Activated B cell treated with CpG ODN at 0.5 μM for 24 hours (primary cell): Measurements from ENCODE around the gene TMED3. TPM values are rescaled to one million over a fixed set of nuclear protein-coding genes. Genes with fewer than 3 reads are reported as not detected.

Source experiments
- ATAC-seq: fragments of 200-7000 bp; cut with Tn5 transposase; one replicate; pipeline ENCODE4 v1.10.0; 2021; ENCODE audit warnings: low read depth, mild to moderate bottlenecking, moderate library complexity
- CTCF ChIA-PET: fragments of 350-600 bp; sonication (Branson Sonifier 250); formaldehyde crosslinking; loops from one replicate; lab custom pipeline; 2021; ENCODE audit warnings: antibody characterized with exemption; lab: Charles Lee
- POLR2A ChIA-PET: fragments of 350-600 bp; sonication (Branson Sonifier 250); formaldehyde crosslinking; loops from one replicate; lab custom pipeline; 2021; ENCODE audit warnings: antibody characterized with exemption; lab: Charles Lee
- DNase-seq: peaks from one replicate; pipeline ENCODE4 v3.0.0; 2022
- H3K27ac Mint-ChIP-seq: one replicate; pipeline ENCODE4 v1.8.0; 2020; ENCODE audit warnings: mixed read lengths
- H3K27me3 Mint-ChIP-seq: one replicate; pipeline ENCODE4 v1.8.0; 2021; ENCODE audit warnings: mixed read lengths
- H3K36me3 Mint-ChIP-seq: one replicate; pipeline ENCODE4 v1.8.0; 2021; ENCODE audit warnings: low read depth, mixed read lengths
- H3K4me1 Mint-ChIP-seq: one replicate; pipeline ENCODE4 v1.8.0; 2021; ENCODE audit warnings: mixed read lengths
- H3K4me3 Mint-ChIP-seq: one replicate; pipeline ENCODE4 v1.8.0; 2020; ENCODE audit warnings: mild to moderate bottlenecking, mixed read lengths
- H3K9me3 Mint-ChIP-seq: one replicate; pipeline ENCODE4 v1.8.0; 2020; ENCODE audit warnings: mixed read lengths
- intact Hi-C: fragments of 100-400 bp; cut with micrococcal nuclease; formaldehyde crosslinking; loops from one replicate; pipeline ENCODE4 v1.15.1; 2024
- total RNA-seq: library from RNA; stranded (reverse); gene quantifications from 2 replicates; pipeline ENCODE4 v1.2.3, GENCODE V29; 2022
- TF ChIP-seq, protein P1 (sequence below): fragments of 200-600 bp; IDR thresholded peaks from one replicate; pipeline ENCODE4 v1.8.0; 2022; ENCODE audit warnings: antibody characterized with exemption, mild to moderate bottlenecking

TMED3 gene
- total RNA-seq, 1 donor from 2014 or later, result 25.0 TPM

DNA sequence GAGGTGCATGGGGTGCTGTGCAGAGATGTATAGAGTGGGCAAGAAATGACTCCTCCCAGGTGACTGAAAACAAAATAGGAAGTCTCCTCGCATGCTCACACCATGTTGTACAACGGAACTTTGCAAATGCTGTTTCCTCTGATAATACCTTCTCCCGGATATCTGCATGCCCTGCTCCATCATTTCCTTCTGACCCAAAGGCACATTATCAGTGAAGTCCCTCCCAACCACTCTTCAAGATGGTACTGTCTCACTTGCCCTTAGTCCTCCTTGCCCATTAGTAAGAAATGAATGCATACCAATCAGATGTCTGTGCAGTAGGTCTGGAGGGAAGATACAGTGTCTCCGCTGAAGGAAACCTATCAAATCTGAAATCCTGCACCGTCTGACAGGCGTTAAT, 12.0 kb downstream of the TMED3 start:
- ATAC-seq, result no peak
- intact Hi-C loops, result no loop called here
- POLR2A ChIA-PET, result no interaction called here
- H3K36me3 Mint-ChIP-seq, result peaks cover 84% of the 10 kb centered on the region
- no peaks in the 10 kb centered on the region for H3K9me3 Mint-ChIP-seq
- H3K27ac Mint-ChIP-seq, result no peak overlapping the region
- H3K4me1 Mint-ChIP-seq, result no peaks in the 10 kb centered on the region
- DNase-seq, result no peak
- no peaks in the 10 kb centered on the region for H3K27me3 Mint-ChIP-seq
- TF ChIP-seq, protein P1, sequence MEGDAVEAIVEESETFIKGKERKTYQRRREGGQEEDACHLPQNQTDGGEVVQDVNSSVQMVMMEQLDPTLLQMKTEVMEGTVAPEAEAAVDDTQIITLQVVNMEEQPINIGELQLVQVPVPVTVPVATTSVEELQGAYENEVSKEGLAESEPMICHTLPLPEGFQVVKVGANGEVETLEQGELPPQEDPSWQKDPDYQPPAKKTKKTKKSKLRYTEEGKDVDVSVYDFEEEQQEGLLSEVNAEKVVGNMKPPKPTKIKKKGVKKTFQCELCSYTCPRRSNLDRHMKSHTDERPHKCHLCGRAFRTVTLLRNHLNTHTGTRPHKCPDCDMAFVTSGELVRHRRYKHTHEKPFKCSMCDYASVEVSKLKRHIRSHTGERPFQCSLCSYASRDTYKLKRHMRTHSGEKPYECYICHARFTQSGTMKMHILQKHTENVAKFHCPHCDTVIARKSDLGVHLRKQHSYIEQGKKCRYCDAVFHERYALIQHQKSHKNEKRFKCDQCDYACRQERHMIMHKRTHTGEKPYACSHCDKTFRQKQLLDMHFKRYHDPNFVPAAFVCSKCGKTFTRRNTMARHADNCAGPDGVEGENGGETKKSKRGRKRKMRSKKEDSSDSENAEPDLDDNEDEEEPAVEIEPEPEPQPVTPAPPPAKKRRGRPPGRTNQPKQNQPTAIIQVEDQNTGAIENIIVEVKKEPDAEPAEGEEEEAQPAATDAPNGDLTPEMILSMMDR, result no peak
- no peak overlapping the region for H3K4me3 Mint-ChIP-seq
- CTCF ChIA-PET, result no interaction called here

DNA sequence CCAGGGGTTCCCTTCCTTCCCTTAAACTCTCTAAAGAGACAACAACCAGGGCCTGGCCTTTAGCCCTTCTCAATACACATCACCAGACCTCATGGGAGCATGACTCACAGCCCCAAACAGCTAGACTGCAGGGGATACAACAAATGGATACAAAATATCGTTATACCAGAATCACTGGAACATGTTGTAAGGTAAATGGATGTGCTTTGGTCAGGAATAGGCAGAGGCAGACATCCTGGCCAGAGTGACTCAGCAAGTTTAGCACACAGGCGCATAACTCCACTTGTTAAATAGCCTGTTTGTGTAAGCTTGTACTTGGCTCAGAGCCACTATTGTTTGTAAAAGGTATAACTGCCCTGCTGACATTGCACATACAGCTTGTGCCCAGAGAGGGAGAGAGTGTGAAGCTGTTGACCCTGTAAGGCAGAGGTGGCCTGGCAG, 18.3 kb downstream of the TMED3 start:
- no peaks in the 10 kb centered on the region for H3K4me1 Mint-ChIP-seq
- ATAC-seq, result no peak
- no peak for DNase-seq
- H3K36me3 Mint-ChIP-seq, result peaks cover 40% of the 10 kb centered on the region
- intact Hi-C loops, result no loop called here
- H3K27me3 Mint-ChIP-seq, result no peaks in the 10 kb centered on the region
- ChIA-PET CTCF (no interaction called here), POLR2A (no interaction called here)
- TF ChIP-seq, protein P1, result no peak
- no peak overlapping the region for H3K27ac Mint-ChIP-seq
- H3K9me3 Mint-ChIP-seq, result no peaks in the 10 kb centered on the region
- H3K4me3 Mint-ChIP-seq, result no peak overlapping the region

DNA sequence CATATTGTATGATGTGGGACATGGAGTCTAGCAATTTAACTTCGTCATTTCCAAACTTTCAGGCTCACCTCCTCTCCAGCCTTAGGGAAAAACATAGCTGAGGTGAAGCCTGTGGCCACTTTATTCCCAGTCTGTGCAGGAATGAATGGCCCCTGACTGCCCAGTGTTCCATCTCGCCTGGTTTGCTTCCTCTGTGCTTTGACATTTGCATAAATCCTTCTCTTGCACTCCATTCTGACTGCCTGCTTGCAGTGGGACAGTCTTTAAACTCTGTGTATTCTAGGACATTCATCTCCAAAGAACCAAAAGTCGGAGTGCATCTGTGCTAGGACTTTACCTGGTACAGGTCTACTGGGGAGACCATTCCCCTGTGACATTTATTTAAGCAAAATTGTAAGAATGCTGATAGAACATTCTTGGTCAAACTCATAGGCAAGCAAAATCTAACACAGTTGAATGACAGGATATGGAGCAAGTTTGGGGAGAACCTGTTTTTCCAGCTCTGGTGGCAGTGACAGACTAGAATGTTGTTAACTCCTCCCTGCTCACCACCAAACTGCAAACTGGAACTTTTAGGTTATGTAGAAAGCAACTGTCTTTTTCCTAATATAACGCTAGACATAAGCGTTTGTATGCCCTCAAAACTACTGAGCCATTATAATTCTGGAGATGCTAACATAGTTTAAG, 22.1 kb downstream of the TMED3 start:
- Mint-ChIP-seq H3K4me3 (no peak overlapping the region), H3K9me3 (no peaks in the 10 kb centered on the region), H3K36me3 (peaks cover 8% of the 10 kb centered on the region), H3K4me1 (no peaks in the 10 kb centered on the region), H3K27ac (no peak overlapping the region), H3K27me3 (no peaks in the 10 kb centered on the region)
- ChIA-PET POLR2A (no interaction called here), CTCF (no interaction called here)
- ATAC-seq (no peak), DNase-seq (no peak)
- intact Hi-C loops, result no loop called here
- TF ChIP-seq, protein P1, result no peak

DNA sequence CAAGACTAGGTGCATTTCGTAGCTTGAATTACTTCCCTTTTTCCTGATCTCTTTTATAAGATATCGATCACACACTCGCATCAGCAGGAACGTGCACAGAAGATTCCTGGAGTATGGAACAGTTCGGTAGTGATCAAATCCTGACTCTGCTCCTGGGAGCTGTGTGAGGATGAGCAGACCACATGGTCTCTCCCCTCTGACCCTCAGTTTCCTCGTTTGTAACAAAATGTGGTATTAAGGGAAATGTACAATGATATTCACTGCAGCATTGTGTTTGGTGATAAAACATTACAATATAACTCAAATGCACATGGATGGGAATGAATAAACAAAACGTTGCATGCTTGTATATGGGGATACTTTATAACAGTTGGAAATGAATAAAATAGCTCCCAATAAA, 26.7 kb downstream of the TMED3 start:
- POLR2A ChIA-PET, result no interaction called here
- no peak for DNase-seq
- no peaks in the 10 kb centered on the region for H3K9me3 Mint-ChIP-seq
- H3K4me1 Mint-ChIP-seq, result no peaks in the 10 kb centered on the region
- no peaks in the 10 kb centered on the region for H3K36me3 Mint-ChIP-seq
- no peak overlapping the region for H3K27ac Mint-ChIP-seq
- CTCF ChIA-PET, result interaction anchor here (0.7 to 0.8 kb wide), 3 partner anchors 29 to 836 kb away, joined by 3 to 4 read pairs (median 3); no protein-coding TSS in a partner anchor
- ATAC-seq, result no peak
- H3K27me3 Mint-ChIP-seq, result no peaks in the 10 kb centered on the region
- TF ChIP-seq, protein P1, result no peak
- H3K4me3 Mint-ChIP-seq, result no peak overlapping the region
- intact Hi-C loops, result no loop called here

GRCh38 chr15:79339588-79340314, 28.8 kb downstream of the TMED3 start:
- no peak overlapping the region for H3K4me3 Mint-ChIP-seq
- no peaks in the 10 kb centered on the region for H3K4me1 Mint-ChIP-seq
- POLR2A ChIA-PET, result no interaction called here
- intact Hi-C loops, result loop anchor here (1.0 to 2.0 kb wide), 2 partner anchors 513 to 834 kb away; no protein-coding TSS in a partner anchor
- ATAC-seq (no peak), DNase-seq (no peak)
- TF ChIP-seq, protein P1, result no peak
- no peaks in the 10 kb centered on the region for H3K27me3 Mint-ChIP-seq
- H3K9me3 Mint-ChIP-seq, result no peaks in the 10 kb centered on the region
- no peak overlapping the region for H3K27ac Mint-ChIP-seq
- H3K36me3 Mint-ChIP-seq, result no peaks in the 10 kb centered on the region
- CTCF ChIA-PET, result interaction anchor here (1.3 to 1.8 kb wide), 5 partner anchors 28 to 832 kb away, joined by 4 to 10 read pairs (median 6); partner anchors contain the start of gene TMED3
